ENCODE results near the gene KDM4C.

DNA sequence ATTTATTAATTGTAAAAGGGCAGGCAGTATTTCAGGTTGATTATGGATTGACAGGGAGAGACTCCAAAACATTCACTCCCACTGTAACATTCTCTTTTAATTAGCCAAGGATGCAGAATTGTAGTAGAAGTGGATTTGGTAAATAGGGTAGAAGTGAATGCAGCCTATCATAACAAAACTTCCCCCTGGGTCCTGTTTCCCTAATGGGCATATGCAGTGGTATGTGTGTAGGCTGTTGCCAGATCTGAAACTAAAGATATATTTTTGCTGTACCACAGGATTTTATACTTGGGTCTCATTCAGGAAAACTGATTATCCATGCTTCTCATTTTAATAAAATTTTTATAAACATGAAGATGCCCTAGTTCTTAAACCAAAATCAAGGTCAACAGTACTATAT lies 351.2 kb downstream of the KDM4C start:
- TF ChIP-seq, protein P1, sequence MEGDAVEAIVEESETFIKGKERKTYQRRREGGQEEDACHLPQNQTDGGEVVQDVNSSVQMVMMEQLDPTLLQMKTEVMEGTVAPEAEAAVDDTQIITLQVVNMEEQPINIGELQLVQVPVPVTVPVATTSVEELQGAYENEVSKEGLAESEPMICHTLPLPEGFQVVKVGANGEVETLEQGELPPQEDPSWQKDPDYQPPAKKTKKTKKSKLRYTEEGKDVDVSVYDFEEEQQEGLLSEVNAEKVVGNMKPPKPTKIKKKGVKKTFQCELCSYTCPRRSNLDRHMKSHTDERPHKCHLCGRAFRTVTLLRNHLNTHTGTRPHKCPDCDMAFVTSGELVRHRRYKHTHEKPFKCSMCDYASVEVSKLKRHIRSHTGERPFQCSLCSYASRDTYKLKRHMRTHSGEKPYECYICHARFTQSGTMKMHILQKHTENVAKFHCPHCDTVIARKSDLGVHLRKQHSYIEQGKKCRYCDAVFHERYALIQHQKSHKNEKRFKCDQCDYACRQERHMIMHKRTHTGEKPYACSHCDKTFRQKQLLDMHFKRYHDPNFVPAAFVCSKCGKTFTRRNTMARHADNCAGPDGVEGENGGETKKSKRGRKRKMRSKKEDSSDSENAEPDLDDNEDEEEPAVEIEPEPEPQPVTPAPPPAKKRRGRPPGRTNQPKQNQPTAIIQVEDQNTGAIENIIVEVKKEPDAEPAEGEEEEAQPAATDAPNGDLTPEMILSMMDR (IDR thresholded peaks at IDR 0.05): no peak
- TF ChIP-seq POLR2A (IDR thresholded peaks at IDR 0.05): no peak

Data from sigmoid colon (tissue), 3 donors.